H1 (cell line): Measurements from ENCODE around the gene TRIM31. TPM values are rescaled to one million over a fixed set of nuclear protein-coding genes. Genes with fewer than 3 reads are reported as not detected.
A peak's percentile ranks its signal among the peaks of the same experiment; 100 is the strongest.

Source experiments
- BRCA1 ChIP-seq: IDR thresholded peaks from 2 replicates; pipeline ENCODE4 v1.6.1; 2012; ENCODE audit warnings: low read depth, low read length, improper control_type of control experiment
- CBX8 ChIP-seq: fragments of 300-800, 300-1000 bp; sonication (generic); IDR thresholded peaks from 2 replicates; pipeline ENCODE4 v1.7.1; 2016; ENCODE audit warnings: low read depth, low read length, borderline replicate concordance
- EGR1 ChIP-seq: IDR thresholded peaks from 2 replicates; pipeline ENCODE4 v1.6.1; 2011; ENCODE audit warnings: low read depth, low read length, borderline replicate concordance
- EP300 ChIP-seq, 2 experiments: IDR thresholded peaks; 1 replicate in 1 of 2; 2 replicates in 1 of 2; pipeline ENCODE4 v1.6.1; 2011 to 2012; ENCODE audit warnings: low read depth in 2 of 2, low read length in 2 of 2, mild to moderate bottlenecking in 2 of 2, borderline replicate concordance in 1 of 2, inconsistent platforms in 1 of 2, moderate library complexity in 1 of 2
- MAX ChIP-seq: IDR thresholded peaks from 2 replicates; pipeline ENCODE4 v1.6.1; 2012; ENCODE audit warnings: inconsistent platforms
- YY1 ChIP-seq: IDR thresholded peaks from 2 replicates; pipeline ENCODE4 v1.6.1; 2011; ENCODE audit warnings: low read depth, mild to moderate bottlenecking, low read length
- polyA plus RNA-seq, 7 experiments: library from polyadenylated mRNA; depleted of rRNA in 3 of 7; stranded (reverse) in 5 of 7; unstranded in 2 of 7; fragments of >200 nt in 5 of 7; fragments of 200-250 nt in 2 of 7; gene quantifications; 1 replicate in 5 of 7; 2 replicates in 1 of 7; 4 replicates in 1 of 7; pipeline versions ENCODE4 v1.2.1 to v1.2.3, GENCODE V29; 2011 to 2013; ENCODE audit warnings: missing spikeins in 2 of 7, mixed read lengths in 2 of 7
- total RNA-seq: library from RNA; stranded (reverse); fragmentation: NEBNext Ultra II Directional; extraction: Animal tissue kit (Norgen Biotek cat#: 25700); gene quantifications from 2 replicates; pipeline ENCODE4 v1.2.1, GENCODE V29; 2021

TRIM31 gene
- total and polyA plus RNA-seq, 2 of the 8 experiments (the other 6 are each of a cell fraction or from before 2014, with no cell fraction given): not detected

GRCh38 chr6:30074331-30075093 is 38.4 kb downstream of the TRIM31 start (continued):
- TF ChIP-seq EP300 (IDR thresholded peaks at IDR 0.05; ENCODE audit: borderline replicate concordance in 1 of 2, low read depth in 2 of 2, low read length in 2 of 2) (peak in 1 of 2 experiments; percentile 42; a peak in 1 of 3 replicates), MAX (peak; percentile 40; the same call in 1 of the 2 replicates), BRCA1 (no peak), YY1 (peak; percentile 20; the same call in 1 of the 2 replicates), CBX8 (no peak), EGR1 (peak; percentile 53; the same call in 1 of the 2 replicates)
- TF ChIP-seq, all 59 proteins: peak for 9
